Renal pelvis (tissue), 4 donors: Measurements from ENCODE around the gene ARHGAP6. TPM values are rescaled to one million over a fixed set of nuclear protein-coding genes. Genes with fewer than 3 reads are reported as not detected.
"Not testable (repeated sequence)": the region's sequence is repeated elsewhere in the genome, so short reads cannot be mapped to it uniquely, and the experiment has no call there.

ENCODE experiments used
- DNase-seq: peaks from one replicate; pipeline ENCODE4 v3.0.0-alpha.2; 2013
- polyA plus RNA-seq, 3 donors: library from polyadenylated mRNA; unstranded; fragments of 120-200 nt; gene quantifications; one replicate each; pipeline ENCODE4 v1.2.1, GENCODE V29; 2013; ENCODE audit not compliant: insufficient read length in 3 of 3

ARHGAP6 gene
- polyA plus RNA-seq, 3 donors: 13.4 to 16.6 (median 14.8) TPM

- no peak for DNase-seq
Observed at GRCh38 chrX:11648705-11649519, 16.8 kb downstream of the ARHGAP6 start.

- no peak for DNase-seq
Observed at GRCh38 chrX:11647138-11647537, 18.6 kb downstream of the ARHGAP6 start.

GRCh38 chrX:11641349-11642065 is 24.2 kb downstream of the ARHGAP6 start:
- DNase-seq: no peak

DNA sequence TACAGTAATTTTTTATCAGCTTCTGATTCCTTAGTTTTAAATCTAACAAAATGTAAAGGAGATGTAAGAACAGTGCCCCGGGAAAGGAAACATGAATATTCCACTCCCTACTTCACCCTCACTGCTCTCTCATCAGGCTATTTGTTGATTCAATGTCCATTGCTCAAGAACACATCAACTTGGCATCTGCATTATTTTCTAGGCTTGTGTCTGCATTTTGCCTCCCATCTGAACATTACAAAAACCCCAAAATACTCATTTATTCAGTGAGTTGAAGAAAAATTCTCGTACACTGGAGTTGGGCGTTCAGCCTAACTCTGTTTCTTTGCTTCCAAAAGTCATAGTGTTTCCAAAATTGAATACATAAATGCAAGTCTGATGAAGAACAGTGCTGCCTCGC is 25.6 kb downstream of the ARHGAP6 start:
- DNase-seq: no peak

DNA sequence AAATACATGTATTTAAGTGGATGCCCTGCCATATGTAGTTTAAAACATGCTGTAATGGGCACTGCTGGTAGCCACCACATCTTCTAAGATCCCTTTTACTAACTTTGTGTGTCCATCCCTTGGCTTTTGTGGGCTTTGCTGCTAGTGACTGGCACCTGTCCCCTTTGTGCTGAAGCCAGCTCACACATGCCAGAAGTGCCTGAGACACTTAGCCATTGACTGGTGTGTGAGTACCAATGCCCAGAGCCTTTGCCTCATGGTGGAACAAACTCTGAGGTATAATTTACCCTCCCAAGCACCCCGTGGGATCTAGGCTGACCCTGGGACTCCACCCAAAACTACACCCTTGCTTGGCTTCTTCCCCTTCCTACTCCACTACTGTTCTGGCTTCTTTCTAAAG is 33.0 kb downstream of the ARHGAP6 start:
- DNase-seq: no peak

- no peak for DNase-seq
Observed at GRCh38 chrX:11629593-11630211, 36.0 kb downstream of the ARHGAP6 start.

DNA sequence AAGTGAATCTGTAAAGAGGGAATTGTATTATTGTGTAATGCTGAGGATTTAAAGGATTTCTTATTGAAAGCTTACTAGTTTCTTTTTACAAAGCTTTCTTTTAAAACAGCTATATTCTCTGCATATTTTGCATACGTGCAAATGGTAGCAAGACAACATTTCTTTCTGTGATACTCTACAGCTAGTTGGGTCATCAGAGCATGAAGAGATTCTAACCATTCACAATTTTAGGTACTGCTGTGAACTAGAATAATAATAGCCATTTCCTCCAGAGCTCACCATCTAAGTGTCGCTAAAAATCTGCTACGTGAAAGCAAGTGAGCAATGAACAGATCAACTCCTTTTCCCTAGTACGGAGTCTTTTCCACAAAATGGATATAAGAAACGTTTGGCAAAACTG is 37.3 kb downstream of the ARHGAP6 start:
- DNase-seq: no peak

DNA sequence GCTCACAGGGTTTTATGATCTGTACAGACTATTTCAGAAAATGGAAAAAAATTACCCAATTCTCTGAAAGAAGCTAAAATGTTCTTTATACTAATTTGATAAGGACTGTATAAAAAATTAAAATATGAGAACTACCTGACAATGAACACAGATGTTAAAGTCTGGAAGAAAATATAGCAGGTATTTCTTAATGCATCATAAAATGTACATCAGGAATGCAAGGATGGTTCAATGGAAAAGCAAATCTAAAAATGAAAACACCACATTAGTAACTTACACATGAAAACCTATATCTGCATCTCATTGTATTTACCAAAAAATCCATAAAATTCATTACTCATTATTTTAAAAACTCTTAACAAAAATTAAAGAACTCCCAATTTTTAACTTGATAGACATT is 39.4 kb downstream of the ARHGAP6 start:
- DNase-seq: no peak

- DNase-seq: no peak
Observed at GRCh38 chrX:11619441-11619840, 46.3 kb downstream of the ARHGAP6 start.

- not testable (repeated sequence) for DNase-seq
Observed at GRCh38 chrX:11614253-11614652, 51.5 kb downstream of the ARHGAP6 start.

DNA sequence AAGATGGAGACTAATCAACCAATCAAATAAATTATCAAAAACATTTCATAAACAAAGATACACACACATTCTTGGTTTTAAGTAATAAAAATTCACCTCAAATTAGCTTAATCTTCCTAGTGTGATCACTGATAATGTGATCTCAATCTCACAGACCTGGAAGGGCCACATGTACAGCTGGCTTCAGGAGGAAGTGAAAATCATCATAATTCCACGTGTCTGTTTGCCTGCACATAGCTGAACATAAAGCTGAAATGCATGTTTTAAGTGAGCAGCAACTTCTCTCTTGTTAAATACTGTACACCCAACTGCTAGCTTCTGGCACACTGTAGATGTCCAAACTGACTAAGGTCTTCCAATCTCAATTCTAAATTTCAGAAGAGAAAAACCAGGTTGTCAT is 53.8 kb downstream of the ARHGAP6 start:
- no peak for DNase-seq

DNA sequence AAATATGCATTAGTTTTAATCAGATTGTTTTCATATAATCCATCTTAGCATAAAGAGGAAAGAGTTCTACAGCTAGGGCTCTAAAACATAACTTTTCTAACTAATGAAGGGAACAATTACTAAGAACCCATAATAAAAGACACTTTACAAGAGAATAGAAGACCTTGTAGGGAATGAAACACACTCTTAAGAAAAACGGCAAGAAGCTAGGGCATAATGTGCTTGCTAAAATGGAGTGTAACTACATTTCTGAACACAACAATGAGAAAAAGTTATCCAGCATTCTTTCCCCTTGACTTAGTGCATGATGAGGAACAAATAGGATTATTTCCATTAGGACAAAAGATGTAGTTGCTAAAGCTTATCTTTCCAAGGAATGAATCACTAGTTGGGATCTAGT is 54.6 kb downstream of the ARHGAP6 start:
- no peak for DNase-seq

- DNase-seq: no peak
Observed at GRCh38 chrX:11609109-11609508, 56.6 kb downstream of the ARHGAP6 start.

DNA sequence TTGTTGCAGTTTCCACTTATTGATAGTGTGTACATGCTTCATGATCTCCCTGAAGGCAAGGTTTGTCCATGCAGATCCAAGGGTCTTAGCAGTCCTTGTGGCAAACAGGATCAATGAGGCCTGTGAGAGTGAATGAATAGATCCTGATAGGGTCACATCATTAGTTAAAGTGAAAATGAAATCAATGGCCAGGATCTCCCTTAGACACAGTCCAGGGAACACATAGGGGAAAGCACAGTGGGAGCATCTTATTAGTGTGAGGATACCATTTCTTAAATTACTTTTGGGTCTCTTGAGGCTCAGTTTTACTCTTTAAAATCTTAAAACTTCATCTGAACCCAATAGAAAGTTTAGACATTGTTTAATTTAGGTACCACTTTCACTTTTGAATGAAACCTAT is 59.3 kb downstream of the ARHGAP6 start:
- no peak for DNase-seq

- DNase-seq: no peak
Observed at GRCh38 chrX:11600578-11600977, 65.1 kb downstream of the ARHGAP6 start.

GRCh38 chrX:11597479-11597878 is 68.2 kb downstream of the ARHGAP6 start:
- no peak for DNase-seq

DNA sequence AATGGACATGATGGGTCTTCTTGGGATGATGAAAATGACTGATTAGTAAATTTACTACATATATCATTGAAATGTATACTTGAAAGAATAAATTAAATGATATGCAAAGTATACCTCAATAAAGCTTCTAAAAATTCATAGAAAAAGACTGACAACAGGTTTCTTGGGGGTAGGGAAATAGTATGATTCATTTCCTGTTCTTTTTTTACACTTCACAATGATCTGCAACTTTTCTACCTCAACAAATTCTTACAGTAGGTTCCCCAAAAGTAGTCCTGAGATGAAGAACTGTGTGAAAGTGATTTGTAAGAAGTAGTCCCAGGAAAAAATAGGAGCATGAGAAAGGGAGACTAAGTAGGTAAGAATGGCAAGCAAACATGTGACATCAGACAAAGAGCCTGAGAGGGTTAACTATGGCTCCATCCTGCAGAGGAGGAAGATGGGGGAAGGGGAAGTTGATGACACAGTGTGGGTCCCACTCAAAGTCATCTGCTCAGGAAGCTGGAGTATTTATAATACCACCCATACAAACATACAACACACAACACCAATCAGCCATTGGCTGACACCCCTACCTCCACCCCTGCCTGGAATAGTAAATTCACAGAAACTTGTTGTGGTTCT is 73.9 kb downstream of the ARHGAP6 start:
- DNase-seq: no peak

DNA sequence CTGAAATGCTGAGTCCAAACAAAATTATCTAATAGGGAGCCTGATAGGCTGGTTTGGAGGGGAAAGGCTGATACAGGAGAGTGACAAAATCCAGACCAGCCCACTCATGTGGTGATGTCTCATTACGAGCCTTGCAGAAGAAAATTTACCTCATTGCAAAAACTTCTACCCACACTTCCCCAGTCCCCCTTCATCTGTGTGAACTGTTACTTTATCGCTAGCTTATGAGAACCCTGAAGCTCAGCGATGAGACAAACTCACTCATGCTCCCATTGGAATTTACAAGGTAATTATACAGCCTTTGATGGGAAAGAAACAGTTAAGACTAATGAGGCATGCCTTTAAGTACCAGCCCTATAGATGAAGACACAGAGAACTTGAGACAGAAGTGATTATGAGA is 76.1 kb downstream of the ARHGAP6 start:
- peak; percentile 57 for DNase-seq

DNA sequence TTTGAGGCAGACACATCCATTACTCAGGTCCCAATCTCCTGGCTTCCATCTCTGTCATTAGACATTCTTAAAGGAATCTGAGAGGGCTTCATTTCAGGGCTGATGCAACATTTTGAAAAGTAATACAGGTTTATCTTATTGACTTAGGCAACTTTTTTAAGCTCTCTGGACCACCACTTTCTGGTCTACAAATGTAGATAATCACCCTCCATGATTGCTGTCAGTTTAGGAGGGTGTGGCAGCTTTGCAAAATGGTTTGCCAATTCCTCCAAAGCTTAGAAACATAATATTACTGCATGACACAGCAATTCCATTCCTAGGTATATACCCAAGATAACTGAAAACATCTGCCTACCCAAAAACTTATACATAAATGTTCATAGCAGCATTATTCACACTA is 77.6 kb downstream of the ARHGAP6 start:
- DNase-seq: no peak

- no peak for DNase-seq
Observed at GRCh38 chrX:11585174-11585573, 80.5 kb downstream of the ARHGAP6 start.

- DNase-seq: no peak
Observed at GRCh38 chrX:11580789-11581188, 84.9 kb downstream of the ARHGAP6 start.
